Prostate gland (tissue), 2 donors: ENCODE data around the gene RSPRY1. TPM values are rescaled to one million over a fixed set of nuclear protein-coding genes. Genes with fewer than 3 reads are reported as not detected.

Source experiments
- DNase-seq: peaks from one replicate; pipeline ENCODE4 v3.0.0-alpha.2; 2019; ENCODE audit warnings: low spot score
- H3K27ac ChIP-seq, 2 donors: fragments of 200-600 bp; sonication (generic); 2 replicates each; pipeline ENCODE4 v1.5.1; 2017 to 2019
- H3K27me3 ChIP-seq: fragments of 200-600 bp; sonication (generic); replicated peaks from 2 replicates; pipeline ENCODE4 v1.5.1; 2019; ENCODE audit not compliant: insufficient read depth
- H3K36me3 ChIP-seq, 2 donors: fragments of 200-600 bp; sonication (generic); 1 replicate in 1 of 2; 2 replicates in 1 of 2; pipeline versions ENCODE4 v1.5.1 to v1.8.1; 2017 to 2019
- H3K4me1 ChIP-seq: fragments of 200-600 bp; sonication (generic); replicated peaks from 2 replicates; pipeline ENCODE4 v1.5.1; 2019
- H3K4me3 ChIP-seq, 2 donors: fragments of 200-600 bp; sonication (generic); 2 replicates each; pipeline ENCODE4 v1.5.1; 2017 to 2019
- H3K9me3 ChIP-seq: fragments of 200-600 bp; sonication (generic); 2 replicates; pipeline ENCODE4 v1.5.1; 2017
- POLR2A ChIP-seq: fragments of 450-650 bp; IDR thresholded peaks from one replicate; pipeline ENCODE4 v1.6.1; 2016; ENCODE audit warnings: antibody characterized with exemption, mild to moderate bottlenecking
- POLR2AphosphoS5 ChIP-seq: sonication (generic); formaldehyde crosslinking; IDR thresholded peaks from one replicate; pipeline ENCODE4 v1.6.1; 2017; ENCODE audit warnings: antibody characterized with exemption
- WGBS: methylation state at CpG from one replicate; pipeline ENCODE4 v1.1.5; 2018; 5-methylcytosine and 5-hydroxymethylcytosine counted together
- intact Hi-C: fragments of 100-400 bp; cut with DNase I; formaldehyde crosslinking; loops from one replicate; pipeline ENCODE4 v1.14.2; 2022
- total RNA-seq, 2 donors: library from RNA; depleted of rRNA; stranded (reverse); fragments of >200 nt; gene quantifications; one replicate each; pipeline ENCODE4 v1.1.0, GENCODE V29; 2016
- TF ChIP-seq, protein P1 (sequence below), 4 experiments: fragments of 200-600 bp in 2 of 4; fragments of 450-650 bp in 2 of 4; sonication (generic) in 2 of 4; IDR thresholded peaks; 1 replicate in 3 of 4; 2 replicates in 1 of 4; pipeline ENCODE4 v1.5.1; 2016 to 2019; ENCODE audit warnings: antibody characterized with exemption in 4 of 4, mild to moderate bottlenecking in 2 of 4, moderate library complexity in 2 of 4

The RSPRY1 gene
- total RNA-seq, 2 donors from 2014 or later, result 35.8 to 45.3 TPM

DNA sequence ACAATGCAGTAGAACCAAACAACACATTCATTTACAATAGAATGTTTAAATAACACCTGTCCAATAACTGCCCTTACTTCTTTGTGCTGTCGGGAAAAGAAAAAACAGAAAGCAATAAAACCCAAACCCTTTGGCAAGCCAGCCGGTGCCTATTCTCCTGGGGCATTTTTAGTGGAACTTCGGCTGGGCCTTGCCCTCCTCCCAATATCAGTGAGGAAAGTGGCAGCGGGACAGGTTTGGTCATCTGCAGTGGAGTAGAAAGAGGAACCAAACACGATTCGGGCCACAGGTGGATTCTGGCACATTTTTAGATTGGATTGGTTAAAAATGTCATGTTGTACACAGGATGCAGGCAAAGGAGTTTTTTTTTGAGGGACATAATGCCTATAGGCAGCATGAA, 32.3 kb upstream of the RSPRY1 start:
- no peak overlapping the region for H3K4me3 ChIP-seq
- no peaks in the 10 kb centered on the region for H3K4me1 ChIP-seq
- no peak overlapping the region for H3K27ac ChIP-seq
- 38% methylated on average over 6 of the region's 6 CpGs for WGBS
- intact Hi-C loops, result no loop called here
- peaks cover 0 to 10% of the 10 kb centered on the region in 2 donors for H3K36me3 ChIP-seq
- no peak for DNase-seq
- H3K27me3 ChIP-seq, result no peaks in the 10 kb centered on the region
- no peak for TF ChIP-seq POLR2A
- TF ChIP-seq, protein P1, sequence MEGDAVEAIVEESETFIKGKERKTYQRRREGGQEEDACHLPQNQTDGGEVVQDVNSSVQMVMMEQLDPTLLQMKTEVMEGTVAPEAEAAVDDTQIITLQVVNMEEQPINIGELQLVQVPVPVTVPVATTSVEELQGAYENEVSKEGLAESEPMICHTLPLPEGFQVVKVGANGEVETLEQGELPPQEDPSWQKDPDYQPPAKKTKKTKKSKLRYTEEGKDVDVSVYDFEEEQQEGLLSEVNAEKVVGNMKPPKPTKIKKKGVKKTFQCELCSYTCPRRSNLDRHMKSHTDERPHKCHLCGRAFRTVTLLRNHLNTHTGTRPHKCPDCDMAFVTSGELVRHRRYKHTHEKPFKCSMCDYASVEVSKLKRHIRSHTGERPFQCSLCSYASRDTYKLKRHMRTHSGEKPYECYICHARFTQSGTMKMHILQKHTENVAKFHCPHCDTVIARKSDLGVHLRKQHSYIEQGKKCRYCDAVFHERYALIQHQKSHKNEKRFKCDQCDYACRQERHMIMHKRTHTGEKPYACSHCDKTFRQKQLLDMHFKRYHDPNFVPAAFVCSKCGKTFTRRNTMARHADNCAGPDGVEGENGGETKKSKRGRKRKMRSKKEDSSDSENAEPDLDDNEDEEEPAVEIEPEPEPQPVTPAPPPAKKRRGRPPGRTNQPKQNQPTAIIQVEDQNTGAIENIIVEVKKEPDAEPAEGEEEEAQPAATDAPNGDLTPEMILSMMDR (IDR thresholded peaks at IDR 0.05), result no peak
- TF ChIP-seq POLR2AphosphoS5, result no peak
- H3K9me3 ChIP-seq, result no peaks in the 10 kb centered on the region

DNA sequence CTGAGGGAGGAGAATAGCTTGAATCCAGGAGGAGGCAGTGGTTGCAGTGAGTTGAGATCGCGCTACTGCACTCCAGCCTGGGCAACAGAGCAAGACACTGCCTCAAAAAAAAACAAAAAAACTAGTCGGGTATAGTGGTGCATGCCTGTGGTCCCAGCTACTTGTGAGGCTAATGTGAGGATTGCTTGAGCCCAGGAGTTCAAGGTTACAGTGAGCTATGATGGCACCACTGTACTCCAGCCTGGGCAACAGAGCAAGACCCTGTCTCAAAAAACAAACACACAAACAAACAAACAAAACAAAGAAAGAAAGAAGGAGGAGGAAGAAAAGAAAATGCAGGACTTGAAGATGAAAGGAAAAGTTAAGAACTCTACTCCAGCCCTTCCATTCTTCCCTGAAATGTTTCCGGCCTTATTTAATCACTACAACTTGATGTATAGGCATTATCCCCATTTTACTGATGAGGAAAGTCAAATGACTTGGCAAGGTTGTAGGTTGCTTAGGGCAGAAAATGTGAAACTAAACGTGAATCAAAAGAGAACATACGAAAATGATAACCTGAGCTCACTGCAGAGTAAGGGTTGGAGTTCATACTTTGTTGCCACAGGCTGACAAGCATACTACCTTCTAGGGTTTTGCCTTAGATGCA, 30.3 kb upstream of the RSPRY1 start:
- intact Hi-C loops, result no loop called here
- DNase-seq, result no peak
- Histone ChIP-seq H3K4me1 (no peaks in the 10 kb centered on the region), H3K27me3 (no peaks in the 10 kb centered on the region), H3K9me3 (no peaks in the 10 kb centered on the region), H3K36me3 (peaks cover 0 to 10% of the 10 kb centered on the region in 2 donors), H3K27ac (no peak overlapping the region), H3K4me3 (no peak overlapping the region)
- WGBS, result 86% methylated on average over 6 of the region's 6 CpGs
- TF ChIP-seq POLR2AphosphoS5, result no peak
- TF ChIP-seq POLR2A, result no peak
- TF ChIP-seq, protein P1 (IDR thresholded peaks at IDR 0.05), result no peak

GRCh38 chr16:57156351-57156703, 29.8 kb upstream of the RSPRY1 start:
- no peaks in the 10 kb centered on the region for H3K27me3 ChIP-seq
- no peak for DNase-seq
- H3K9me3 ChIP-seq, result no peaks in the 10 kb centered on the region
- H3K36me3 ChIP-seq, result peaks cover 0 to 10% of the 10 kb centered on the region in 2 donors
- intact Hi-C loops, result no loop called here
- H3K4me1 ChIP-seq, result no peaks in the 10 kb centered on the region
- no peak overlapping the region for H3K4me3 ChIP-seq
- H3K27ac ChIP-seq, result no peak overlapping the region
- whole genome bisulfite sequencing, result 51% methylated on average over 4 of the region's 4 CpGs
- TF ChIP-seq POLR2A (no peak), POLR2AphosphoS5 (no peak)
- TF ChIP-seq, protein P1 (IDR thresholded peaks at IDR 0.05), result no peak

DNA sequence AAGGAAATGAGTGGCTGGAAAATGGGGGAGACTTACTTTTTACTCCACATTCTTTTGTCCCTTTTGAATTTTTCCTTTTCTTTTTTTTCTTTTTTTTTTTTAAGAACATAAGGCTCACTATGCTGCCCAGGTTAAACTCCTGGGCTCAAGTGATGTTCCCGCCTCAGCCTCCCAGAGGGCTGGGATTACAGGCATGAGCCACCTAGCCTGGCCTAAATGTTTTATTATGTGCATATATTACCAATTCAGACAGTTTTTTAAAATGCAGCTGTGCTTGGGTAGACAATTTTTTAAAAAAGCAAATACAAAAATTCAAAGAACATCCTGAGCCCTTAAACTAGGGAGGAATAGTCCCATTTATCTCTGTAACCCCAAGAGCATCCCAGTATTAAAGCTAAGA, 28.6 kb upstream of the RSPRY1 start:
- Histone ChIP-seq H3K4me1 (no peaks in the 10 kb centered on the region), H3K36me3 (peaks cover 0 to 10% of the 10 kb centered on the region in 2 donors), H3K27me3 (no peaks in the 10 kb centered on the region), H3K27ac (no peak overlapping the region), H3K9me3 (no peaks in the 10 kb centered on the region), H3K4me3 (no peak overlapping the region)
- WGBS, result 96% methylated on average over 1 of the region's 1 CpG
- no peak for DNase-seq
- intact Hi-C loops, result no loop called here
- TF ChIP-seq, protein P1 (IDR thresholded peaks at IDR 0.05), result no peak
- TF ChIP-seq POLR2A, result no peak
- TF ChIP-seq POLR2AphosphoS5, result no peak

DNA sequence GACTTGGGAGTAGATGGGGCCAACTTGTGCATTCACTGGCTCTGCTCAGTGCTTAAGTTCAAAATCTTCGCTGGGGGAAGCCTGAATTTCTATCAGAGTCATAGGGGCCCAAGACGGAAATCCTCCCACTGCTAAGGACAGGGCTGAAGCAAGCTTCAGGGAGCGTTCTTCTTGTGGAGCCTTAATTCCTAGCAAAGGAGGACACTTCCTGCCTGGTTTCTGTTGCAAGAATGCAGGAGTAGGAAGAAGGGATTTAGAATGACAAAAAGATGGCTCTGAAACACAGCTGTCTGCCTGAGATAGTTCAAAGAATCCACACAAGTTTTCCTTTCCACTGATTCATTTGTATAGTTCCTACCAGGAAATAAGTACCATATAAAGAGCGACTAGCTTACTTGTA, 26.7 kb upstream of the RSPRY1 start:
- Histone ChIP-seq H3K4me1 (no peaks in the 10 kb centered on the region), H3K36me3 (peaks cover 0 to 2% of the 10 kb centered on the region in 2 donors), H3K27ac (no peak overlapping the region), H3K9me3 (no peaks in the 10 kb centered on the region), H3K27me3 (no peaks in the 10 kb centered on the region), H3K4me3 (no peak overlapping the region)
- no peak for DNase-seq
- 86% methylated on average over 4 of the region's 4 CpGs for WGBS
- TF ChIP-seq, protein P1 (IDR thresholded peaks at IDR 0.05), result no peak
- TF ChIP-seq POLR2A (no peak), POLR2AphosphoS5 (no peak)
- intact Hi-C loops, result no loop called here
